ENCODE results near the gene KIF23. TPM values are rescaled to one million over a fixed set of nuclear protein-coding genes. Genes with fewer than 3 reads are reported as not detected.

Gene KIF23
- total RNA-seq, 1 experiment from 2014 or later = 100 TPM

- Histone ChIP-seq H3K9me2 (ENCODE audit: insufficient read depth) (no peaks in the 10 kb centered on the region), H3K27ac (no peak overlapping the region), H3K4me1 (replicated peaks; ENCODE audit: insufficient read depth) (0 out of 2 replicates have a peak, but pooled peaks cover 8% of the 10 kb centered on the region), H3K9me3 (ENCODE audit: insufficient read depth, low read depth) (no peaks in the 10 kb centered on the region), H3K4me3 (no peak overlapping the region), H2AFZ (no peak overlapping the region), H3K27me3 (ENCODE audit: insufficient read depth, low read depth) (no peaks in the 10 kb centered on the region), H3K4me2 (no peak overlapping the region), H3K36me3 (ENCODE audit: low read depth) (no peaks in the 10 kb centered on the region), H3K79me2 (ENCODE audit: low read depth) (no peaks in the 10 kb centered on the region), H4K20me1 (ENCODE audit: insufficient read depth) (no peaks in the 10 kb centered on the region), H3F3A (ENCODE audit: insufficient read depth, low read depth) (peaks cover 4% of the 10 kb centered on the region; the same call in 1 of the 2 replicates)
- no TSS peak for BruUV-seq (replicated peaks)
- intact Hi-C loops (cut with micrococcal nuclease; ENCODE audit: unreplicated experiment) = no loop called here
- ChIA-PET POLR2A (ENCODE audit: unreplicated experiment) (interaction anchor here (0.6 kb wide), 1 partner anchor 244 kb away, joined by 10 read pairs; no protein-coding TSS in a partner anchor), CTCF (no interaction called here)
- TF ChIP-seq EZH2 (IDR thresholded peaks at IDR 0.05; ENCODE audit: low read depth) (no peak), CTCF (conservative IDR thresholded peaks at IDR 0.05) (no peak)
- no peak for DNase-seq
Measured at GRCh38 chr15:69403594-69403993, 10.6 kb upstream of the KIF23 start.

- Histone ChIP-seq H3K4me1 (replicated peaks; ENCODE audit: insufficient read depth) (peaks cover 11% of the 10 kb centered on the region; the same call in 1 of the 2 replicates), H3K79me2 (ENCODE audit: low read depth) (no peaks in the 10 kb centered on the region; the same call in 1 of the 2 replicates), H3K4me2 (no peak overlapping the region), H4K20me1 (ENCODE audit: insufficient read depth) (no peaks in the 10 kb centered on the region), H3K9me2 (ENCODE audit: insufficient read depth) (no peaks in the 10 kb centered on the region), H3K27ac (no peak overlapping the region), H3K4me3 (no peak overlapping the region), H2AFZ (no peak overlapping the region), H3K9me3 (ENCODE audit: insufficient read depth, low read depth) (no peaks in the 10 kb centered on the region), H3K36me3 (ENCODE audit: low read depth) (no peaks in the 10 kb centered on the region), H3F3A (ENCODE audit: insufficient read depth, low read depth) (peaks cover 7% of the 10 kb centered on the region; the same call in 1 of the 2 replicates), H3K27me3 (ENCODE audit: insufficient read depth, low read depth) (no peaks in the 10 kb centered on the region)
- TF ChIP-seq CTCF (conservative IDR thresholded peaks at IDR 0.05) (no peak), EZH2 (IDR thresholded peaks at IDR 0.05; ENCODE audit: low read depth) (no peak)
- intact Hi-C loops (cut with micrococcal nuclease; ENCODE audit: unreplicated experiment) = no loop called here
- ChIA-PET CTCF (interaction anchor here (0.6 kb wide), 1 partner anchor 12 kb away, joined by 3 read pairs; no protein-coding TSS in a partner anchor), POLR2A (ENCODE audit: unreplicated experiment) (no interaction called here)
- no TSS peak for BruUV-seq (replicated peaks)
- no peak for DNase-seq
Measured at GRCh38 chr15:69405110-69405509, 9.0 kb upstream of the KIF23 start.

GRCh38 chr15:69407719-69408400 is 6.3 kb upstream of the KIF23 start:
- Histone ChIP-seq H3K4me2 (no peak overlapping the region), H3K79me2 (ENCODE audit: low read depth) (peaks cover 2% of the 10 kb centered on the region), H3K4me3 (no peak overlapping the region), H3F3A (ENCODE audit: insufficient read depth, low read depth) (peaks cover 7% of the 10 kb centered on the region; the same call in 1 of the 2 replicates), H4K20me1 (ENCODE audit: insufficient read depth) (no peaks in the 10 kb centered on the region), H3K27me3 (ENCODE audit: insufficient read depth, low read depth) (no peaks in the 10 kb centered on the region), H3K4me1 (replicated peaks; ENCODE audit: insufficient read depth) (peaks cover 24% of the 10 kb centered on the region), H3K27ac (no peak overlapping the region), H2AFZ (no peak overlapping the region), H3K36me3 (ENCODE audit: low read depth) (no peaks in the 10 kb centered on the region), H3K9me2 (ENCODE audit: insufficient read depth) (no peaks in the 10 kb centered on the region), H3K9me3 (ENCODE audit: insufficient read depth, low read depth) (no peaks in the 10 kb centered on the region)
- no TSS peak for BruUV-seq (replicated peaks)
- ChIA-PET CTCF (interaction anchor here (0.6 kb wide), 1 partner anchor 275 kb away, joined by 5 read pairs; no protein-coding TSS in a partner anchor), POLR2A (ENCODE audit: unreplicated experiment) (interaction anchor here (0.8 kb wide), 1 partner anchor 828 kb away, joined by 3 read pairs; no protein-coding TSS in a partner anchor)
- TF ChIP-seq CTCF (conservative IDR thresholded peaks at IDR 0.05) = no peak
- TF ChIP-seq EZH2 (IDR thresholded peaks at IDR 0.05; ENCODE audit: low read depth) = no peak
- DNase-seq = no peak
- intact Hi-C loops (cut with micrococcal nuclease; ENCODE audit: unreplicated experiment) = no loop called here
